ENCODE data around the gene MAGEB17.

DNA sequence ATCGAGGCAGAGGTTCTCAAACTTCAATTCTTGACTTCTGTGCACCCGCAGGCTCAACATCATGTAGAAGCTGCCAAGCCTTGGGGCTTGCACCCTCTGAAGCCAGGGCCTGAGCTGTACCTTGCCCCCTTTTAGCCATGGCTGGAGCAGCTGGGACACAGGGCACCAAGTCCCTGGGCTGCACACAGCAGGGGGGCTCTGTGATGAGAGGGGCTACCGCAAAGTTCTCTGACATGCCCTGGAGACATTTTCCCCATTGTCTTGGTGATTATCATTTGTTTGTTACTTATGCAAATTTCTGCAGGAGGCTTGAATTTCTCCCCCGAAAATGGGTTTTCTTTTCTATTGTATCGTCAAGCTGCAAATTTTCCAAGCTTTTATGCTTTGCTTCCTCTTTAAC, 4.9 kb upstream of the MAGEB17 start:
- TF ChIP-seq CTCF (IDR thresholded peaks at IDR 0.05): no peak
- TF ChIP-seq POLR2AphosphoS5 (IDR thresholded peaks at IDR 0.05; ENCODE audit: insufficient read depth in 1 of 2, low read depth in 1 of 2): no peak

Data from vagina (tissue), 2 donors.